Peyer's patch (tissue), 4 donors: Measurements from ENCODE around the gene KYNU. TPM values are rescaled to one million over a fixed set of nuclear protein-coding genes. Genes with fewer than 3 reads are reported as not detected.
"Not testable (repeated sequence)": the region's sequence is repeated elsewhere in the genome, so short reads cannot be mapped to it uniquely, and the experiment has no call there.

Source experiments
- DNase-seq, 3 donors: peaks; one replicate each; pipeline ENCODE4 v3.0.0-alpha.2; 2017 to 2019
- H3K27ac ChIP-seq, 4 donors: fragments of 200-600 bp; sonication (generic); one replicate each; pipeline ENCODE4 v1.5.1; 2016 to 2019
- H3K27me3 ChIP-seq, 2 donors: fragments of 200-600 bp; sonication (generic); one replicate each; pipeline ENCODE4 v1.5.1; 2019
- H3K36me3 ChIP-seq, 3 donors: fragments of 200-600 bp; sonication (generic); one replicate each; pipeline ENCODE4 v1.5.1; 2016 to 2019
- H3K4me1 ChIP-seq, 4 donors: fragments of 200-600 bp; sonication (generic); one replicate each; pipeline ENCODE4 v1.5.1; 2016 to 2019
- H3K4me3 ChIP-seq, 4 donors: fragments of 200-600 bp; sonication (generic); 1 replicate in 3 of 4; 2 replicates in 1 of 4; pipeline ENCODE4 v1.5.1; 2016 to 2019; ENCODE audit warnings: mild to moderate bottlenecking in 1 of 4
- H3K9me3 ChIP-seq, 4 donors: fragments of 200-600 bp; sonication (generic); one replicate each; pipeline ENCODE4 v1.5.1; 2016 to 2019; ENCODE audit warnings: mild to moderate bottlenecking in 1 of 4
- POLR2A ChIP-seq, 2 donors: fragments of 450-650 bp; IDR thresholded peaks; one replicate each; pipeline ENCODE4 v1.5.1; 2017; ENCODE audit warnings: antibody characterized with exemption in 2 of 2, mild to moderate bottlenecking in 2 of 2, moderate library complexity in 2 of 2
- total RNA-seq, 4 donors: library from RNA; depleted of rRNA; stranded (reverse); fragments of >200 nt; gene quantifications; one replicate each; pipeline ENCODE4 v1.1.0, GENCODE V29; 2016
- TF ChIP-seq, protein P1 (sequence below), 6 experiments: fragments of 450-650 bp in 4 of 6; fragments of 200-600 bp in 2 of 6; sonication (generic) in 1 of 6; IDR thresholded peaks; one replicate each; pipeline ENCODE4 v1.5.1; 2017 to 2019; ENCODE audit warnings: antibody characterized with exemption in 6 of 6, mild to moderate bottlenecking in 3 of 6, moderate library complexity in 1 of 6

The KYNU gene
- total RNA-seq, 4 donors from 2014 or later, result 0.53 to 25.6 (median 2.5) TPM

GRCh38 chr2:142883526-142883925, 6.1 kb downstream of the KYNU start:
- Histone ChIP-seq H3K4me1 (no peaks in the 10 kb centered on the region), H3K36me3 (no peaks in the 10 kb centered on the region), H3K4me3 (no peak overlapping the region), H3K27ac (no peak overlapping the region), H3K27me3 (no peaks in the 10 kb centered on the region), H3K9me3 (no peaks in the 10 kb centered on the region)
- no peak for DNase-seq
- TF ChIP-seq, protein P1, sequence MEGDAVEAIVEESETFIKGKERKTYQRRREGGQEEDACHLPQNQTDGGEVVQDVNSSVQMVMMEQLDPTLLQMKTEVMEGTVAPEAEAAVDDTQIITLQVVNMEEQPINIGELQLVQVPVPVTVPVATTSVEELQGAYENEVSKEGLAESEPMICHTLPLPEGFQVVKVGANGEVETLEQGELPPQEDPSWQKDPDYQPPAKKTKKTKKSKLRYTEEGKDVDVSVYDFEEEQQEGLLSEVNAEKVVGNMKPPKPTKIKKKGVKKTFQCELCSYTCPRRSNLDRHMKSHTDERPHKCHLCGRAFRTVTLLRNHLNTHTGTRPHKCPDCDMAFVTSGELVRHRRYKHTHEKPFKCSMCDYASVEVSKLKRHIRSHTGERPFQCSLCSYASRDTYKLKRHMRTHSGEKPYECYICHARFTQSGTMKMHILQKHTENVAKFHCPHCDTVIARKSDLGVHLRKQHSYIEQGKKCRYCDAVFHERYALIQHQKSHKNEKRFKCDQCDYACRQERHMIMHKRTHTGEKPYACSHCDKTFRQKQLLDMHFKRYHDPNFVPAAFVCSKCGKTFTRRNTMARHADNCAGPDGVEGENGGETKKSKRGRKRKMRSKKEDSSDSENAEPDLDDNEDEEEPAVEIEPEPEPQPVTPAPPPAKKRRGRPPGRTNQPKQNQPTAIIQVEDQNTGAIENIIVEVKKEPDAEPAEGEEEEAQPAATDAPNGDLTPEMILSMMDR (IDR thresholded peaks at IDR 0.05), result no peak
- no peak for TF ChIP-seq POLR2A (IDR thresholded peaks at IDR 0.05)

GRCh38 chr2:142885543-142885942, 8.1 kb downstream of the KYNU start:
- TF ChIP-seq, protein P1 (IDR thresholded peaks at IDR 0.05), result no peak
- Histone ChIP-seq H3K36me3 (no peaks in the 10 kb centered on the region), H3K4me3 (no peak overlapping the region), H3K27ac (no peak overlapping the region), H3K27me3 (no peaks in the 10 kb centered on the region), H3K4me1 (no peaks in the 10 kb centered on the region), H3K9me3 (no peaks in the 10 kb centered on the region)
- no peak for DNase-seq

DNA sequence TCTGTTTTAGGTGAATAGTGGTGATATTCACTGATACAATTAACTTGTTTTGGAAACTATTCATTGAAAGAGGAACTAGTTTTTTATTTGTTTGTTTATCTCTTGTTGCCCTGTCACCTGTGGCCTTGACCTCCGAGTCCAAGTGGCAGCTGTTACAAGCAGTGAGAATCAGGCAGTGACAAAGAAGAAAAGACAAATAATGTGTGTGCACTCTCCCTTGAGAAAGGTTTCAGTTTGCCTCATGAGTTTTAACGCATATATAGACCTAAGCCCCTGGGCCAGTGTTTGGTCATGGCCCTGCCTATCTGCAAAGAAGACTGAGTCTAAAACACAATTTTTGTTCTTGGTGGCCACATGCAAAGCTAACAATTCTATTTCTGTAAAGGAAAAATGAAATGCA, 15.3 kb downstream of the KYNU start:
- no peak overlapping the region for H3K4me3 ChIP-seq
- no peaks in the 10 kb centered on the region for H3K36me3 ChIP-seq
- TF ChIP-seq, protein P1 (IDR thresholded peaks at IDR 0.05), result no peak
- no peak for TF ChIP-seq POLR2A (IDR thresholded peaks at IDR 0.05)
- no peak overlapping the region for H3K27ac ChIP-seq
- DNase-seq, result no peak
- H3K4me1 ChIP-seq, result no peaks in the 10 kb centered on the region
- no peaks in the 10 kb centered on the region for H3K27me3 ChIP-seq
- no peaks in the 10 kb centered on the region for H3K9me3 ChIP-seq

DNA sequence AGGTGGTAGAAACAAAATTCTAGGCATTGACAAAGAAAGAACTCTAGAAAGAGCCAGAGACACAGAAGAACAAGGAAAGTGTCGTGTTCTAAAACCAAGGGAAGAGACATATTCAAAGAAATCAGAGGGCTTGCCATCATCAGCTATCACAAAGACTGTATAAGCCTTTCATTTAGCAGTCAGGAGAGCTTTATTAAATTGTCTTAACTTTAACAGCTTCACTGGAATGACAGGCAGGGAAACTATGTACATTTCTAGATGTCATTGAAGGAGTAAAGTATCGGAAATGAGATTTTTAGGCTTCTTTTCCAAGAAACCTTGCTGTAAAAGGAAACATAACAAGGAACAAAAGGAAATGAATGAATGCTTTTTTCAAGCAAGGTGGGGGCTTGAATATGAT, 15.8 kb downstream of the KYNU start:
- Histone ChIP-seq H3K27ac (no peak overlapping the region), H3K27me3 (no peaks in the 10 kb centered on the region)

DNA sequence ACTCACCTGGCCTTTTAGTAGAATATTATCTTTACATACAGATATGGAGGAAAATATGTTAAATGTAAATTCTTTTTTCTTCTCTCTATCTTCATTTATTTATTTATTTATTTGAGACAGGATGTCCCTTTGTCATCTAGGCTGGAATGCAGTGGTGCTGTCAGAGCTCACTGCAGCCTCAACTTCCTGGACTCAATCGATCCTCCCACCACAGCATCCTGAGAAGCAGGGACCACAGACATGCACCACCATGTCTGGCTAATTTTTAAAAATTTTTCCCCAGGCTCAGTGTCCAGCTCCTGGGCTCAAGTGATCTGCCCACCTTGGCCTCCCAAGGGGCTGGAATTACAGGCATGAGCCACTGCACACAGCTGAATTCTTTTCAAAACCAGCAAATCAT, 20.3 kb downstream of the KYNU start:
- no peaks in the 10 kb centered on the region for H3K9me3 ChIP-seq
- no peaks in the 10 kb centered on the region for H3K27me3 ChIP-seq
- no peaks in the 10 kb centered on the region for H3K4me1 ChIP-seq
- no peak overlapping the region for H3K4me3 ChIP-seq
- H3K36me3 ChIP-seq, result no peaks in the 10 kb centered on the region
- no peak overlapping the region for H3K27ac ChIP-seq
- TF ChIP-seq POLR2A (IDR thresholded peaks at IDR 0.05), result no peak
- TF ChIP-seq, protein P1 (IDR thresholded peaks at IDR 0.05), result no peak
- no peak for DNase-seq

More for the DNA sequence above, 15.8 kb downstream of the KYNU start:
- no peak for DNase-seq
- no peak for TF ChIP-seq POLR2A (IDR thresholded peaks at IDR 0.05)
- TF ChIP-seq, protein P1 (IDR thresholded peaks at IDR 0.05), result no peak
- Histone ChIP-seq H3K36me3 (no peaks in the 10 kb centered on the region), H3K4me1 (no peaks in the 10 kb centered on the region), H3K4me3 (no peak overlapping the region), H3K9me3 (no peaks in the 10 kb centered on the region)

DNA sequence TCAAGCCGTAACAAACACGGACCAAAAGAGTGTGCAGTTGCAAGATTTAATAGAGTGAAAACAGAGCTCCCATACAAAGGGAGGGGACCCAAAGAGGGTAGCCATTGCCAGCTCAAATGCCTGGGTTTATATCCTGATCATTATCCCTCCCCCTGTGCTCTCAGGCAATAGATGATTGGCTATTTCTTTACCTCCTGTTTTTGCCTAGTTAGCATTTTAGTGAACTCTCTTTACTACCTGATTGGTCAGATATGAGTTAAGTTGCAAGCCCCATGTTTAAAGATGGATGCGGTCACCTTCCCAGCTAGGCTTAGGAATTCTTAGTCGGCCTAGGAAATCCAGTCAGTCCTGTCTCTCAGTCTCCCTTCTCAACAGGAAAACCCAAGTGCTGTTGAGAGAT, 22.9 kb downstream of the KYNU start:
- H3K9me3 ChIP-seq, DNase-seq, H3K4me1 ChIP-seq, H3K27me3 ChIP-seq, H3K27ac ChIP-seq, H3K4me3 ChIP-seq, H3K36me3 ChIP-seq: not testable (repeated sequence)
